Measurements from ENCODE around the gene TAPBP. TPM values are rescaled to one million over a fixed set of nuclear protein-coding genes. Genes with fewer than 3 reads are reported as not detected.

The TAPBP gene
- total RNA-seq, 1 experiment from 2014 or later: 57.8 TPM

GRCh38 chr6:33315793-33316602, 2.1 kb upstream of the TAPBP start:
- Histone ChIP-seq H3K36me3 (peaks cover 46% of the 10 kb centered on the region), H3K27ac (no peak overlapping the region), H3K9me3 (replicated peaks) (no peaks in the 10 kb centered on the region), H3K27me3 (replicated peaks) (no peaks in the 10 kb centered on the region), H3K4me3 (no peak overlapping the region), H3K4me1 (replicated peaks) (peaks cover 38% of the 10 kb centered on the region)
- DNase-seq (ENCODE audit: low read depth in 1 of 2, low spot score in 2 of 2): no peak

DNA sequence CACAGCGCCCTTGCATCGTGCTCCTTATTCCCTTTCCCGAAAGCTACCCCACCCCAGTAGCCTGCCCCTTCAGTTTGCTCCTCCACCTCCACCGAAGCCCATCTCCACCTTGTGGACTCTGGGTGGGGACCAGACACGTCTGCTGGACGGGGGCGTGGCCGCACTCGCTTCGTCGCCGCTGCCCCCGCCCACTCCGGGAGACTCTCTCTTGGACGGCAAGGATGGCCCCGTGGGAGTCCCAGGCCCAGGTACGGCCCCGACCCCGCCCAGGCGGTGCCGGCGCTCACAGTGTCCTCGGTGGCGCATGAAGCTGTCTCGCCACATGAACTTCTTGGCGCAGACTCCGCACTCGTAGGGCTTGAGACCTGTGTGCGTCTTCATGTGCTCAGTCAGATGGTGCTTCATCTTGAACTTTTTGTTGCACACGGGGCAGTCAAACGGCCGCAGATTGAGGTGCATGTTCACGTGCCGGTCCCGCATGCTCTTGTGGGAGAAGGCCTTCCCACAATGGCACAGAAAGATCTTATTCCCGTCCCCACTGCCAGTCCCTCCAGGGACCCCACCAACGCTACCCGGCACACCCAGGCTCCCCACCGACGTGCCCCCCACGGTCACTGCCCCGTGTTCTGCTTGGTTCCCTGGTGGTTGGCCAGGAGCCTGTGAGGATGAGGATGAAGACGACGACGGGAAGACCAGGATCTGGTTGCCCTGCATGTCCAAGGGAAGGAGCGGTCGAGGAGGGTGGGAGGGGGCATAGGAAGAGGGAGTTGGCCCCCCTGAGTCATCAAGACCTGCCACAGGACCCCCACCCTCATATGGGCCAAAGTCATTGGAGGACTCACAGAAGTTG, 1.3 kb upstream of the TAPBP start:
- H3K9me3 ChIP-seq (replicated peaks): no peaks in the 10 kb centered on the region

DNA sequence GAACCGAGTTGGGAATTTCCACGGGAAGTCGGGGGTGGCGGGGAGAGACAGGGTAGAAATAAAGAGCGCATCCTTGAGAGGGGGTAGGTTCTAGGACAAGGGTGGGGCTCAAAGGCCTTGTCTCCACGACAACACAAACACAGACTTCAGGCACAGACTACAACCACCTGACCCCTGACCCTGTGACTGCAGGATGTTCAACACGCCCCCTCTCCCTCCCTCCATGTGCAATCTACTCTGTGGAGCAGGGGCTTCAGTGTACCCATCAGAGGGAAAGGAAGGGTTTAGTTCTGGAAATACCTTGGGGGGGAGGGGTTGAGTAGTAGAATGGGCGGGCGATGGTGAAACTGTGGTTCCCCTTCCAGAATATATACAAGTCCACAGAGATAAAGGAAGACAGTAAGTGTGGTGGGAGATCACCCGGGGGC, 651 bp upstream of the TAPBP start:
- Histone ChIP-seq H3K4me1 (replicated peaks) (peaks cover 29% of the 10 kb centered on the region), H3K27ac (peak overlapping the region; percentile 84), H3K27me3 (replicated peaks) (no peaks in the 10 kb centered on the region), H3K9me3 (replicated peaks) (no peaks in the 10 kb centered on the region), H3K36me3 (peaks cover 42% of the 10 kb centered on the region), H3K4me3 (peak overlapping the region; percentile 69)
- peak; percentile 69 to 74 for DNase-seq (ENCODE audit: low read depth in 1 of 2, low spot score in 2 of 2)

More for the DNA sequence above, 1.3 kb upstream of the TAPBP start:
- Histone ChIP-seq H3K36me3 (peaks cover 44% of the 10 kb centered on the region), H3K27me3 (replicated peaks) (no peaks in the 10 kb centered on the region), H3K4me3 (peak overlapping the region; percentile 69; the same call in 1 of the 2 replicates), H3K27ac (peak overlapping the region; percentile 84), H3K4me1 (replicated peaks) (peaks cover 30% of the 10 kb centered on the region)
- DNase-seq (ENCODE audit: low read depth in 1 of 2, low spot score in 2 of 2): no peak

- peak in 1 of 2 experiments; percentile 58 for DNase-seq (ENCODE audit: low read depth in 1 of 2, low spot score in 2 of 2)
- Histone ChIP-seq H3K4me1 (replicated peaks) (peaks cover 22% of the 10 kb centered on the region), H3K9me3 (replicated peaks) (no peaks in the 10 kb centered on the region), H3K36me3 (peaks cover 36% of the 10 kb centered on the region), H3K4me3 (peak overlapping the region; percentile 69), H3K27me3 (replicated peaks) (no peaks in the 10 kb centered on the region), H3K27ac (peak overlapping the region; percentile 84)
Observed at GRCh38 chr6:33313105-33313708, 671 bp downstream of the TAPBP start.

GRCh38 chr6:33312361-33313104, 1.3 kb downstream of the TAPBP start:
- Histone ChIP-seq H3K27ac (no peak overlapping the region), H3K36me3 (peaks cover 41% of the 10 kb centered on the region), H3K27me3 (replicated peaks) (no peaks in the 10 kb centered on the region), H3K4me1 (replicated peaks) (peaks cover 22% of the 10 kb centered on the region), H3K9me3 (replicated peaks) (no peaks in the 10 kb centered on the region), H3K4me3 (peak overlapping the region; percentile 69)
- DNase-seq (ENCODE audit: low read depth in 1 of 2, low spot score in 2 of 2): no peak

DNA sequence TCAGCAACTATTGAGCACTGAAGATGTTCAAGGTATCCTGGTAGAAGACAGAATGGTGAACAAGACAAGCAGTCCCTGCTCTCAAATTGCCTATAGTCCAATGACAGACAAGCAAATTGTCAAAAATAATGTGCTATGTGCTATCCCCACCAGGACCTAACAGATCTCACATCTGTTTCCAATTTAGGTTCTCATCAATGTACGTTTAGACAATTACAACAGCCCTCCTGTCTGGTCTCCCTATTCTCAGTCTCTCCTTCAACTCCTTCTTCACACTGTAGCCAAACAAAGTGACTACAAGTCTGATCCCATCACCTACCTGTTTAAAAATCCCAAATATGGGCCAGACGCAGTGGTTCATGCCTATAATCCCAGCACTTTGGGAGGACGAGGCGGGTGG, 7.5 kb downstream of the TAPBP start:
- no peak overlapping the region for H3K4me3 ChIP-seq
- no peaks in the 10 kb centered on the region for H3K4me1 ChIP-seq (replicated peaks)
- peaks cover 72% of the 10 kb centered on the region for H3K36me3 ChIP-seq
- no peaks in the 10 kb centered on the region for H3K27me3 ChIP-seq (replicated peaks)
- DNase-seq (ENCODE audit: low read depth in 1 of 2, low spot score in 2 of 2): no peak
- H3K27ac ChIP-seq: no peak overlapping the region
- H3K9me3 ChIP-seq (replicated peaks): no peaks in the 10 kb centered on the region

DNA sequence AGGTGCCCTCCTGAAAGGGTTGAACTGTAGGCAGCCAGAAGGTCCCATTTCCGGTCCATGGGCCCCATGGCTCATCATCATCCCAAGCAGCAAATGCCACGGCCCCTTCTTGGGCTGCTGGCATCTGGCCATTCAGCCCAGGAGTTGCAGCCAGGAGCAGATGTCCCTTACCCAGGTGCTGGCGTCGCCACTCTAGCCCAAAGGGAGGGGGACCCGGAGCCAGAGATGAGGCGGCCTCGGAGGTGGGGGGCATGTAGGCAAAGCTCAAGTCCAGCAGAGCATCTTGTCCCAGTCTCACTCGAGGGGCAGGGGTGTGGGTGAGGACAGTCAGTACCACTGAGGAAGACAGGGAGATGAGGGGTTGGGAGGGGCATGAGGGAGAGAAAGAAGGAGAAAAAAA, 8.8 kb downstream of the TAPBP start:
- no peaks in the 10 kb centered on the region for H3K27me3 ChIP-seq (replicated peaks)
- no peak overlapping the region for H3K4me3 ChIP-seq
- H3K36me3 ChIP-seq: peaks cover 74% of the 10 kb centered on the region
- no peaks in the 10 kb centered on the region for H3K9me3 ChIP-seq (replicated peaks)
- no peak for DNase-seq (ENCODE audit: low read depth in 1 of 2, low spot score in 2 of 2)
- no peak overlapping the region for H3K27ac ChIP-seq
- peaks cover 6% of the 10 kb centered on the region for H3K4me1 ChIP-seq (replicated peaks)

- H3K27me3 ChIP-seq (replicated peaks): no peaks in the 10 kb centered on the region
- H3K4me1 ChIP-seq (replicated peaks): peaks cover 8% of the 10 kb centered on the region
- no peak for DNase-seq (ENCODE audit: low read depth in 1 of 2, low spot score in 2 of 2)
- no peak overlapping the region for H3K4me3 ChIP-seq
- peaks cover 71% of the 10 kb centered on the region for H3K36me3 ChIP-seq
- no peak overlapping the region for H3K27ac ChIP-seq
- H3K9me3 ChIP-seq (replicated peaks): no peaks in the 10 kb centered on the region
Observed at GRCh38 chr6:33304216-33304615, 9.7 kb downstream of the TAPBP start.

GRCh38 chr6:33301877-33302276, 12.0 kb downstream of the TAPBP start:
- Histone ChIP-seq H3K4me1 (replicated peaks) (peaks cover 15% of the 10 kb centered on the region), H3K27me3 (replicated peaks) (no peaks in the 10 kb centered on the region), H3K36me3 (peaks cover 61% of the 10 kb centered on the region), H3K4me3 (no peak overlapping the region), H3K27ac (no peak overlapping the region), H3K9me3 (replicated peaks) (no peaks in the 10 kb centered on the region)
- DNase-seq (ENCODE audit: low read depth in 1 of 2, low spot score in 2 of 2): no peak

DNA sequence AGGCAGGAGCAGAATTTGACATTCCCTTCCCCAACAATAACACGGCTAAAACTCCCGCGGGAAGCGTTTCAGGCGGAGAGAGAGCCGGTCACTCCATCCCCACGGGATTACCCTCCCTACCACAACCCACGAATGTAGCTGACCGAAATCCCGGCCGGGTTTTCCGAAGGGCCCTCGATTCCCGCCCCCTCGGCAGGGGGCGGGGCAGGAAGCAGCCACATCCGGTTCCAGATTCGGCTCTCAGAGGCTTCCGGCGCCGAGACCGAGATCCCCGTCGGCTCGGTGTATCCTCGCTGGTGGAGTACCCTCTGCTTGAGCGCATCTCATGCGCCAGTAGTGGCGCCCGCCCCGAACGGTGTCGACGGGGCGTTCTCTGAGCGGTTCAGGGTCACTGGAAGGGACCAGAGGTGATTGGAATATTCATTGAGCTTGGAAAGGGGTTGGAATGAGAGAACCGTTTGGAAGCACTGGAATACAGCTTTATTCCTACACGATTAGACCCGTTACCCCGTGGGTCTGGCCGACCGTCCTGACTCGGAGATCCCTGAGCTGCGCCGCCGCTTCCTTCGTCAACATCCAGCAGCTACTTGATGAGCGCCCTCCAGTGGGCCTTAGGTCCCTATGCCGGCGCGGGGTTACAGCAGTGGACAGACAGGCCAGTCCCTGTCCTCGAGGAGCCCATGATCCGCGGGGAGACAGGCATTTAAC, 14.5 kb downstream of the TAPBP start:
- H3K36me3 ChIP-seq: peaks cover 57% of the 10 kb centered on the region
- peak; percentile 94 to 95 for DNase-seq (ENCODE audit: low read depth in 1 of 2, low spot score in 2 of 2)

DNA sequence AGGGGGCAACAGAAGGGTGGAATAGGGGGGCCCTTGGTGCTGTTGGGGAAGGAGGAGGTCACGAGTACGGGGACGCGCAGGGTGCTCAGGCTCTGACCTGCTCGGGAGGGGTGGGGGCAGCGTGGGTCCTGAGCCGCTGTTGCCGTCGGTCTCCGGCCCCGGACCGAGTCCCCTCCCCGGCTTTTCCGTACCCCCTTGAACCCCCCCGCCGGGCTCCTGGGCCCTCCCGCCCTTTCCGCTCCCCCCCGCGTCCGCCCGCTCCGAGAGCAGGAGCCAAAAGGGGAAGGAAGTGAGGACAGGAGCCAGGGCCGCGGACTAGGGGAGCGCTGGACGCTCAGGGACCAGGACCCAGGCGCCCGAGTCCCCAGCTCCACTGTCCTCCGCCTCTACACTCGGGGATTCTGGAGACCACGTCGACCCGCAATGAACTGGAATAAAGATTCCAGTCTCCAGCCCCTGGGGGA, 15.1 kb downstream of the TAPBP start, which contains the start of gene RGL2:
RGL2 (minus strand) TSS at position 170 of the 464 bp plus-strand sequence. CDS start 332 bp downstream, outside the sequence.
- Histone ChIP-seq H3K4me3 (peak within 1 kb of the TSS; percentile 56), H3K36me3 (peaks cover 54% of the 10 kb centered on the region), H3K4me1 (replicated peaks) (peaks cover 15% of the 10 kb centered on the region), H3K27me3 (replicated peaks) (no peaks in the 10 kb centered on the region), H3K27ac (peak within 1 kb of the TSS; percentile 83), H3K9me3 (replicated peaks) (no peaks in the 10 kb centered on the region)
- peak in 1 of 2 experiments; percentile 69 for DNase-seq (ENCODE audit: low read depth in 1 of 2, low spot score in 2 of 2)

More for the DNA sequence above, 14.5 kb downstream of the TAPBP start:
- Histone ChIP-seq H3K9me3 (replicated peaks) (no peaks in the 10 kb centered on the region), H3K4me1 (replicated peaks) (peaks cover 15% of the 10 kb centered on the region), H3K27me3 (replicated peaks) (no peaks in the 10 kb centered on the region), H3K4me3 (peak overlapping the region; percentile 56), H3K27ac (peak overlapping the region; percentile 83)

GRCh38 chr6:33297956-33298772, 15.7 kb downstream of the TAPBP start:
- H3K27ac ChIP-seq: peak overlapping the region; percentile 83
- H3K4me1 ChIP-seq (replicated peaks): peaks cover 15% of the 10 kb centered on the region
- H3K36me3 ChIP-seq: peaks cover 50% of the 10 kb centered on the region
- no peaks in the 10 kb centered on the region for H3K9me3 ChIP-seq (replicated peaks)
- no peaks in the 10 kb centered on the region for H3K27me3 ChIP-seq (replicated peaks)
- DNase-seq (ENCODE audit: low read depth in 1 of 2, low spot score in 2 of 2): peak; percentile 71 to 79
- H3K4me3 ChIP-seq: peak overlapping the region; percentile 56
